OCI-LY7 (cell line): ENCODE results near the gene TECTB. TPM values are rescaled to one million over a fixed set of nuclear protein-coding genes. Genes with fewer than 3 reads are reported as not detected.

Experiments
- BruUV-seq: library from RNA; stranded (reverse); fragments of 400-500 nt; replicated peaks from 2 replicates; lab custom pipeline; 2021; lab: Mats Ljungman, UMichigan
- CTCF ChIA-PET: fragments of 300-600 bp; sonication (Branson Sonifier 250); formaldehyde crosslinking; loops from one replicate; lab custom pipeline; 2022; ENCODE audit warnings: antibody characterized with exemption; ENCODE audit not compliant: unreplicated experiment; lab: Charles Lee
- POLR2A ChIA-PET: fragments of 300-600 bp; sonication (Branson Sonifier 250); formaldehyde crosslinking; loops from one replicate; lab custom pipeline; 2022; ENCODE audit warnings: antibody characterized with exemption; lab: Charles Lee
- DNase-seq: peaks from one replicate; pipeline ENCODE4 v3.0.0-alpha.2; 2015; ENCODE audit warnings: low spot score
- H2AFZ ChIP-seq: fragments of 200-600 bp; sonication (generic), shearing (Covaris generic); 2 replicates; pipeline ENCODE4 v1.6.1; 2014; ENCODE audit warnings: mild to moderate bottlenecking, antibody characterized with exemption, low read length, moderate library complexity
- H3K27ac ChIP-seq: fragments of 200-600 bp; sonication (generic); 2 replicates; pipeline ENCODE4 v1.5.1; 2014; ENCODE audit warnings: mixed run types, low read depth, mild to moderate bottlenecking, moderate library complexity, low read length, inconsistent platforms; ENCODE audit not compliant: poor library complexity, severe bottlenecking
- H3K36me3 ChIP-seq: fragments of 200-600 bp; sonication (generic); 2 replicates; pipeline ENCODE4 v1.6.1; 2014; ENCODE audit warnings: mild to moderate bottlenecking, antibody characterized with exemption, low read length, moderate library complexity, mixed read lengths; ENCODE audit not compliant: insufficient read depth
- H3K4me1 ChIP-seq: fragments of 200-600 bp; sonication (generic); 2 replicates; pipeline ENCODE4 v1.5.1; 2014; ENCODE audit warnings: mild to moderate bottlenecking, low read length; ENCODE audit not compliant: insufficient read depth, poor library complexity, severe bottlenecking
- H3K4me2 ChIP-seq: fragments of 200-600 bp; sonication (generic); 2 replicates; pipeline ENCODE4 v1.6.1; 2014; ENCODE audit warnings: mild to moderate bottlenecking, low read length
- H3K4me3 ChIP-seq: fragments of 200-600 bp; sonication (generic); 2 replicates; pipeline ENCODE4 v1.5.1; 2014; ENCODE audit warnings: mild to moderate bottlenecking, low read depth, low read length; ENCODE audit not compliant: poor library complexity, severe bottlenecking
- H3K79me2 ChIP-seq: fragments of 200-600 bp; sonication (generic); 2 replicates; pipeline ENCODE4 v1.6.1; 2016; ENCODE audit warnings: low read depth, mild to moderate bottlenecking, low read length, moderate library complexity, mixed read lengths; ENCODE audit not compliant: insufficient read depth
- H3K9me2 ChIP-seq: fragments of 200-600 bp; sonication (generic); 2 replicates; pipeline ENCODE4 v1.6.1; 2016; ENCODE audit warnings: mild to moderate bottlenecking, low read length, mixed read lengths; ENCODE audit not compliant: insufficient read depth
- H3K9me3 ChIP-seq: fragments of 200-600 bp; sonication (generic); 2 replicates; pipeline ENCODE4 v1.6.1; 2014; ENCODE audit warnings: mild to moderate bottlenecking, mixed run types, low read length, mixed read lengths
- H4K20me1 ChIP-seq: fragments of 200-600 bp; sonication (generic); 2 replicates; pipeline ENCODE4 v1.6.1; 2014; ENCODE audit warnings: mild to moderate bottlenecking, antibody characterized with exemption, low read length, moderate library complexity, mixed read lengths; ENCODE audit not compliant: insufficient read depth
- EZH2phosphoT487 ChIP-seq: fragments of 200-600 bp; sonication (generic); IDR thresholded peaks from 2 replicates; pipeline ENCODE4 v1.6.1; 2018; ENCODE audit warnings: low read depth, borderline replicate concordance, mild to moderate bottlenecking, mixed run types, antibody characterized with exemption, low read length, moderate library complexity, mixed read lengths
- intact Hi-C: fragments of 100-400 bp; cut with micrococcal nuclease; formaldehyde crosslinking; loops from one replicate; pipeline ENCODE4 v1.10.0; 2022; ENCODE audit not compliant: unreplicated experiment
- total RNA-seq, 2 experiments: library from RNA; depleted of rRNA in 1 of 2; stranded (reverse); fragments of >200 nt in 1 of 2; shearing (Covaris generic) in 1 of 2; gene quantifications; 2 replicates each; pipeline ENCODE4 v1.2.3, GENCODE V29; 2014 to 2022
- TF ChIP-seq, protein P1 (sequence below): fragments of 200-600 bp; sonication (generic); conservative IDR thresholded peaks from 2 replicates; pipeline ENCODE4 v1.5.1; 2014; ENCODE audit warnings: mild to moderate bottlenecking, antibody characterized with exemption, low read length, moderate library complexity, mixed read lengths

The TECTB gene
- total RNA-seq, 2 experiments from 2014 or later: not detected

DNA sequence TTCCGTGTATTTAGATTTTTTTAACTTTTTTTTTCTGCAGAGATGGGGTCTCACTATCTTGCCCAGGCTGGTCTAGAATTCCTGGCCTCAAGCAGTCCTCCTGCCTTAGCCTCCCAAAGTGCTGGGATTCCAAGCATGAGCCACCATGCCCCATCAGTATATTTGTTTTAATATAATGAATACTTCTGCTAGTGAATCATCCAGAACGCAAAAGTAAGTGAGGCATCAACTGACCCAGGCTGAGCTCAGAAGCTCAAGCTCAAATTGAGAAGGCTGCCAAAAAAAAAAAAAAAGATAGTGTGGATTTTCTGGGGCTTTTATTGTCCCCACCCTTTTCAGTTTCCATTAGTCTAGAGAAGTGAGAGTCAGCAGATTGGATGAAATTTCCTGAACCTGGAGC is 39.0 kb upstream of the TECTB start:
- Histone ChIP-seq H3K4me2 (no peak overlapping the region), H3K4me3 (no peak overlapping the region), H3K27ac (no peak overlapping the region), H3K4me1 (no peaks in the 10 kb centered on the region), H3K79me2 (no peaks in the 10 kb centered on the region), H4K20me1 (no peaks in the 10 kb centered on the region), H3K9me3 (0 out of 2 replicates have a peak, but pooled peaks cover 4% of the 10 kb centered on the region), H3K9me2 (no peaks in the 10 kb centered on the region), H3K36me3 (no peaks in the 10 kb centered on the region), H2AFZ (no peak overlapping the region)
- ChIA-PET CTCF (no interaction called here), POLR2A (interaction anchor here (0.6 to 0.7 kb wide), 2 partner anchors 33 to 61 kb away, joined by 3 read pairs; partner anchors contain the start of gene GPAM)
- no peak for TF ChIP-seq EZH2phosphoT487
- TF ChIP-seq, protein P1, sequence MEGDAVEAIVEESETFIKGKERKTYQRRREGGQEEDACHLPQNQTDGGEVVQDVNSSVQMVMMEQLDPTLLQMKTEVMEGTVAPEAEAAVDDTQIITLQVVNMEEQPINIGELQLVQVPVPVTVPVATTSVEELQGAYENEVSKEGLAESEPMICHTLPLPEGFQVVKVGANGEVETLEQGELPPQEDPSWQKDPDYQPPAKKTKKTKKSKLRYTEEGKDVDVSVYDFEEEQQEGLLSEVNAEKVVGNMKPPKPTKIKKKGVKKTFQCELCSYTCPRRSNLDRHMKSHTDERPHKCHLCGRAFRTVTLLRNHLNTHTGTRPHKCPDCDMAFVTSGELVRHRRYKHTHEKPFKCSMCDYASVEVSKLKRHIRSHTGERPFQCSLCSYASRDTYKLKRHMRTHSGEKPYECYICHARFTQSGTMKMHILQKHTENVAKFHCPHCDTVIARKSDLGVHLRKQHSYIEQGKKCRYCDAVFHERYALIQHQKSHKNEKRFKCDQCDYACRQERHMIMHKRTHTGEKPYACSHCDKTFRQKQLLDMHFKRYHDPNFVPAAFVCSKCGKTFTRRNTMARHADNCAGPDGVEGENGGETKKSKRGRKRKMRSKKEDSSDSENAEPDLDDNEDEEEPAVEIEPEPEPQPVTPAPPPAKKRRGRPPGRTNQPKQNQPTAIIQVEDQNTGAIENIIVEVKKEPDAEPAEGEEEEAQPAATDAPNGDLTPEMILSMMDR: no peak
- no TSS peak for BruUV-seq
- DNase-seq: no peak
- intact Hi-C loops: no loop called here

DNA sequence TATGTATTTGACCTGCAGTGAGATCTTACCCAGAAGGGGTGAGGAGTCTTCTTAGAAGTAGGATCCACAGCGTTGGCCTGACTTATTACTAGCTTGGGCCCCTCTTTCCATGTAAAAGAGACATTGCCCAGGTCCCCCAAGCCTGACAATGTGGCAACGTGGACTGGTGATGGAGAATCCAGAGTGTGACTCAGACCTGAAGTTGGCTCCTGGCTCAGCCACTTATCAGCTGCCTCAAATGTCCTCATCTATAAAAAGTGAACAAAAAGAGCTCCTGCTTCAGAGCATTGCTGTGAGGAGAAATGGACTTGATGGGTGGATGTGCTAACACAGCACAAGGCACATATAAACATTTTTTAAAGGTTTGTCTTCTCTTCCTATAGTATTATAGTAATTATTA is 35.4 kb upstream of the TECTB start:
- Histone ChIP-seq H3K27ac (no peak overlapping the region), H3K36me3 (no peaks in the 10 kb centered on the region), H3K79me2 (no peaks in the 10 kb centered on the region), H3K9me3 (no peaks in the 10 kb centered on the region), H3K4me2 (no peak overlapping the region), H2AFZ (no peak overlapping the region), H3K4me3 (no peak overlapping the region), H3K4me1 (no peaks in the 10 kb centered on the region), H4K20me1 (no peaks in the 10 kb centered on the region), H3K9me2 (no peaks in the 10 kb centered on the region)
- BruUV-seq: no TSS peak
- intact Hi-C loops: no loop called here
- POLR2A ChIA-PET: no interaction called here
- TF ChIP-seq, protein P1: no peak
- TF ChIP-seq EZH2phosphoT487: no peak
- DNase-seq: no peak
- CTCF ChIA-PET: no interaction called here

DNA sequence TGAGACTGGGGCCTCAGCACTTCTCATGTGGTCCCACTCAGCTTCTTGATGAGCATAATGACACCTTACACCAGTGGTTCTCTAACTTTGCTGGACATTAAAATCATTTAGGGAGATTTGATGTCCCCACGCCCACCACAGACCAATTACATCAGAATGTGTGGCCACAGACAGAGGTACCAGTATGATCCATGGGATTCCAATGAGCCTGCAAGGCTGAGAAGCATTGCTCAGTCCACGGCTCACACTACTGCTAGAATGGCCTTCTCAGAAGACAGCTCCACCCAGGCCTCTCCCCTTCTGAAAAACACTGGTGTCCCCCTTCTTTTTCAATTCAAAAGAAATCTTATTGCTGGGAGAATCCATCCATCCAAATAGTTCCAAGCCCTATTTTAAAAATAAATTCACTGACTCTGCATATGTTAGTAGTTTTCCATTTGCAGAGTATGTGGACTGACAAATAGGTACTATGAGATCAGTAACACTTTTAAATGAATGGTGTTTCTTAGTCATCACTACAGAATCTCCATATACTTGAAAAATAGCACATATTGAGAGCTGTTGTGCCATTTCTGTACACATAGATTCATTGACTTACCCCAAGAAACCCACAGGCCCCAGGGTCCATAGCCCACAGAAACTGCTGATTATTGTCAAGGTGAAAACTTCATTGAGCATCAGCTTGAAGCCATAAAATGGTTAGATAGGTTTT is 34.5 kb upstream of the TECTB start:
- no peaks in the 10 kb centered on the region for H4K20me1 ChIP-seq
- DNase-seq: no peak
- H3K36me3 ChIP-seq: no peaks in the 10 kb centered on the region
- H3K4me1 ChIP-seq: no peaks in the 10 kb centered on the region
- BruUV-seq: no TSS peak
- H3K27ac ChIP-seq: no peak overlapping the region
- POLR2A ChIA-PET: no interaction called here
- H2AFZ ChIP-seq: no peak overlapping the region
- no peak for TF ChIP-seq EZH2phosphoT487
- TF ChIP-seq, protein P1: no peak
- H3K9me2 ChIP-seq: no peaks in the 10 kb centered on the region
- H3K4me2 ChIP-seq: no peak overlapping the region
- no peaks in the 10 kb centered on the region for H3K79me2 ChIP-seq
- H3K4me3 ChIP-seq: no peak overlapping the region
- CTCF ChIA-PET: no interaction called here
- no peaks in the 10 kb centered on the region for H3K9me3 ChIP-seq
- intact Hi-C loops: no loop called here
